Kidney (tissue), 14 donors: ENCODE results near the gene SENP1. TPM values are rescaled to one million over a fixed set of nuclear protein-coding genes. Genes with fewer than 3 reads are reported as not detected.

Experiments
- DNase-seq, 5 donors: peaks; one replicate each; pipeline ENCODE4 v3.0.0-alpha.2; 2013 to 2020
- FAIRE-seq: peaks from 2 replicates; lab custom pipeline; 2012; peaks lifted over from hg19 to GRCh38; lab: Jason Lieb, UNC
- H3K27ac ChIP-seq, 2 donors: one replicate each; pipeline ENCODE4 v1.7.0; 2013; ENCODE audit warnings: low read depth in 2 of 2, low read length in 2 of 2, inconsistent platforms in 1 of 2
- H3K27me3 ChIP-seq: one replicate; pipeline ENCODE4 v1.7.1; 2013; ENCODE audit warnings: low read length, inconsistent platforms; ENCODE audit not compliant: control insufficient read depth, insufficient read depth
- H3K36me3 ChIP-seq, 3 donors: one replicate each; pipeline versions ENCODE4 v1.7.0 to v1.7.1; 2013; ENCODE audit warnings: low read length in 3 of 3, control low read depth in 1 of 3, inconsistent platforms in 1 of 3; ENCODE audit not compliant: insufficient read depth in 3 of 3, control insufficient read depth in 2 of 3
- H3K4me1 ChIP-seq, 3 donors: one replicate each; pipeline versions ENCODE4 v1.7.0 to v1.7.1; 2013; ENCODE audit warnings: low read length in 3 of 3, inconsistent platforms in 1 of 3, low read depth in 1 of 3; ENCODE audit not compliant: control insufficient read depth in 2 of 3, insufficient read depth in 2 of 3
- H3K4me3 ChIP-seq, 3 donors: one replicate each; pipeline versions ENCODE4 v1.7.0 to v1.8.1; 2013; ENCODE audit warnings: low read length in 3 of 3, control low read depth in 1 of 3, inconsistent platforms in 1 of 3
- H3K9ac ChIP-seq, 3 donors: one replicate each; pipeline versions ENCODE4 v1.7.0 to v1.7.1; 2013; ENCODE audit warnings: low read length in 3 of 3, control low read depth in 1 of 3, inconsistent platforms in 1 of 3
- H3K9me3 ChIP-seq, 3 donors: one replicate each; pipeline versions ENCODE4 v1.7.0 to v1.7.1; 2013; ENCODE audit warnings: low read length in 3 of 3, control low read depth in 1 of 3, inconsistent platforms in 1 of 3; ENCODE audit not compliant: control insufficient read depth in 2 of 3, insufficient read depth in 1 of 3
- CTCF ChIP-seq: IDR thresholded peaks from 3 replicates; pipeline ENCODE4 v1.5.1; 2012; ENCODE audit warnings: mild to moderate bottlenecking, moderate library complexity, borderline replicate concordance; ENCODE audit not compliant: insufficient read depth; ENCODE audit errors: extremely low read depth
- intact Hi-C: fragments of 100-400 bp; cut with DNase I; formaldehyde crosslinking; loops from one replicate; pipeline ENCODE4 v1.11.1; 2022
- polyA plus RNA-seq: library from polyadenylated mRNA; stranded (reverse); fragments of 350-450 nt; fragmentation: Illumina TruSeq; extraction: RNeasy Lipid Tissue Mini Kit (QIAGEN cat#74804); gene quantifications from one replicate; pipeline ENCODE4 v1.2.3, GENCODE V29; 2014; ENCODE audit warnings: low read depth, low replicate concordance; ENCODE audit not compliant: insufficient read depth
- total RNA-seq: library from RNA; stranded (reverse); fragmentation: NEBNext Ultra II Directional; extraction: Animal tissue kit (Norgen Biotek cat#: 25700); gene quantifications from one replicate; pipeline ENCODE4 v1.2.1, GENCODE V29; 2021
- donor health status: control.
- donor health status: control.
- donor health status: control.
- donor health status: control.
- donor health status: control.
- donor health status: DM: yes; HTN: yes; CAD: no.
- donor health status: Normal renal cell carcinoma (clear cell type).

The SENP1 gene
- total and polyA plus RNA-seq, 2 donors from 2014 or later, result 3.5 to 19.4 TPM

- H3K27me3 ChIP-seq, result no peaks in the 10 kb centered on the region
- intact Hi-C loops, result no loop called here
- TF ChIP-seq CTCF, result no peak
- H3K4me3 ChIP-seq, result no peak overlapping the region
- H3K9ac ChIP-seq, result no peak overlapping the region
- no peak overlapping the region for H3K27ac ChIP-seq
- DNase-seq (no peak), FAIRE-seq (no peak)
- no peaks in the 10 kb centered on the region for H3K4me1 ChIP-seq
- H3K9me3 ChIP-seq, result no peaks in the 10 kb centered on the region
- peaks cover 6 to 78% (median 44%) of the 10 kb centered on the region in 3 donors for H3K36me3 ChIP-seq
Measured at GRCh38 chr12:48135027-48135426, 29.1 kb upstream of the SENP1 start.

DNA sequence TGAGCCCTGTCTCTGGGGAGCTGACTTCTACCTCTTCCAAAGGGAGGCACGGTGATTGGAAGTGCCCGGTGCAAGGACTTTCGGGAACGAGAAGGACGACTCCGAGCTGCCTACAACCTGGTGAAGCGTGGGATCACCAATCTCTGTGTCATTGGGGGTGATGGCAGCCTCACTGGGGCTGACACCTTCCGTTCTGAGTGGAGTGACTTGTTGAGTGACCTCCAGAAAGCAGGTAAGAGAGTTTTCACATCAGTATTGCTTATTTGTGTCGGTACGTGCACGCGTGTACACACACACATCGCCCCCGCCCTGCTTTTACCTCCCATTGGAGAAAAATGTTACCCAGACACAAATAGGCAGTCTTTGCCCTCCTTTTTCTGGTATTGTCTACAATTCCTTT, 26.9 kb upstream of the SENP1 start:
- Histone ChIP-seq H3K9me3 (no peaks in the 10 kb centered on the region), H3K4me3 (no peak overlapping the region), H3K36me3 (peaks cover 6 to 59% (median 47%) of the 10 kb centered on the region in 3 donors), H3K9ac (no peak overlapping the region), H3K27ac (no peak overlapping the region), H3K4me1 (no peaks in the 10 kb centered on the region), H3K27me3 (no peaks in the 10 kb centered on the region)
- FAIRE-seq (no peak), DNase-seq (no peak)
- no peak for TF ChIP-seq CTCF
- intact Hi-C loops, result no loop called here

GRCh38 chr12:48131517-48131916, 25.6 kb upstream of the SENP1 start:
- H3K27ac ChIP-seq, result no peak overlapping the region

More at GRCh38 chr12:48131517-48131916, 25.6 kb upstream of the SENP1 start:
- peaks cover 6 to 52% (median 44%) of the 10 kb centered on the region in 3 donors for H3K36me3 ChIP-seq
- TF ChIP-seq CTCF, result no peak
- no peak overlapping the region for H3K4me3 ChIP-seq
- no peaks in the 10 kb centered on the region for H3K4me1 ChIP-seq
- intact Hi-C loops, result no loop called here
- no peak overlapping the region for H3K9ac ChIP-seq
- H3K27me3 ChIP-seq, result no peaks in the 10 kb centered on the region
- FAIRE-seq, result no peak
- no peaks in the 10 kb centered on the region for H3K9me3 ChIP-seq
- DNase-seq, result no peak
